ENCODE data around the gene EHD1. TPM values are rescaled to one million over a fixed set of nuclear protein-coding genes. Genes with fewer than 3 reads are reported as not detected.

EHD1 gene
- total and polyA plus RNA-seq, 2 experiments from 2014 or later, result 55.2 to 90.2 TPM

DNA sequence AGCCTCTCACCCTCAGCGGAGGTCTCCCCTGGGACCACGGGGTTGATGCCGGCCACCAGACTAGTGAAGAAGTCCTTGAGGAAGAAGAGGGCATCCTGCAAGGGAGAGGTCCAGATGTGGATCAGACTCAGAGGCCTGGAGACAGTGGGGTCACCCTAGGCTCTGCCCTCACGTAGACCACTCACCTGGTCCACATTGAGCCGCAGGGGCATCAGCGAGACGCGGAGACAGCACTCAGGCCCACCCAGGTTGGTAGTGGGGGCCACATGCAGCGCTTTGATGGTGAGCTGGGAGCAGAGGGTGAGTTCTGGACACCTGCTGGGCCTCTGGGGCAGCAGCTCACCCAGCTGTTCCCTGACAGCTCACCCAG lies 19.6 kb upstream of the EHD1 start:
- in situ Hi-C loops (cut with MboI), result no loop called here
- Histone ChIP-seq H3K4me3 (no peak overlapping the region), H3K4me2 (ENCODE audit: unreplicated experiment) (no peak overlapping the region), H3F3A (ENCODE audit: insufficient read depth) (no peaks in the 10 kb centered on the region), H2AFZ (no peak overlapping the region), H3K79me2 (ENCODE audit: insufficient read depth) (no peaks in the 10 kb centered on the region), H4K20me1 (ENCODE audit: insufficient read depth) (no peaks in the 10 kb centered on the region), H3K27ac (no peak overlapping the region), H3K9me3 (ENCODE audit: low read depth) (no peaks in the 10 kb centered on the region), H3K36me3 (ENCODE audit: low read depth) (no peaks in the 10 kb centered on the region; the same call in 1 of the 2 replicates), H3K27me3 (replicated peaks; ENCODE audit: insufficient read depth) (no peaks in the 10 kb centered on the region), H3K9ac (no peak overlapping the region), H3K4me1 (ENCODE audit: insufficient read depth) (no peaks in the 10 kb centered on the region), H3K9me2 (ENCODE audit: insufficient read depth) (no peaks in the 10 kb centered on the region)
- 97 to 99% methylated on average over 9 of the region's 9 CpGs for WGBS, 2 experiments (ENCODE audit: low coverage in 1 of 2, low lambda C conversion rate in 2 of 2, missing lambda C conversion rate in 2 of 2)
- TF ChIP-seq EZH2phosphoT487 (IDR thresholded peaks at IDR 0.05; ENCODE audit: insufficient read depth, low read depth) (no peak), EZH2 (IDR thresholded peaks at IDR 0.05; ENCODE audit: insufficient read depth, poor library complexity, severe bottlenecking) (no peak)
- DNase-seq, result no peak

- in situ Hi-C loops (cut with MboI), result no loop called here
- no peak for TF ChIP-seq EZH2 (IDR thresholded peaks at IDR 0.05; ENCODE audit: insufficient read depth, poor library complexity, severe bottlenecking)
- TF ChIP-seq EZH2phosphoT487 (IDR thresholded peaks at IDR 0.05; ENCODE audit: insufficient read depth, low read depth), result no peak
- H3K9me3 ChIP-seq (ENCODE audit: low read depth), result no peaks in the 10 kb centered on the region
- no peak overlapping the region for H3K4me3 ChIP-seq
- H3K4me1 ChIP-seq (ENCODE audit: insufficient read depth), result no peaks in the 10 kb centered on the region
- H2AFZ ChIP-seq, result no peak overlapping the region
- WGBS, 2 experiments (ENCODE audit: low coverage in 1 of 2, low lambda C conversion rate in 2 of 2, missing lambda C conversion rate in 2 of 2), result 81 to 90% methylated on average over 16 to 19 of the region's 19 CpGs
- H3K9me2 ChIP-seq (ENCODE audit: insufficient read depth), result no peaks in the 10 kb centered on the region
- no peaks in the 10 kb centered on the region for H3K27me3 ChIP-seq (replicated peaks; ENCODE audit: insufficient read depth)
- H3K4me2 ChIP-seq (ENCODE audit: unreplicated experiment), result no peak overlapping the region
- DNase-seq, result no peak
- no peaks in the 10 kb centered on the region; the same call in 1 of the 2 replicates for H3K36me3 ChIP-seq (ENCODE audit: low read depth)
- no peak overlapping the region for H3K9ac ChIP-seq
- H3K79me2 ChIP-seq (ENCODE audit: insufficient read depth), result no peaks in the 10 kb centered on the region
- H4K20me1 ChIP-seq (ENCODE audit: insufficient read depth), result no peaks in the 10 kb centered on the region
- H3K27ac ChIP-seq, result no peak overlapping the region
- no peaks in the 10 kb centered on the region for H3F3A ChIP-seq (ENCODE audit: insufficient read depth)
These were observed 19.1 kb upstream of the EHD1 start for GRCh38 chr11:64897381-64898075.

DNA sequence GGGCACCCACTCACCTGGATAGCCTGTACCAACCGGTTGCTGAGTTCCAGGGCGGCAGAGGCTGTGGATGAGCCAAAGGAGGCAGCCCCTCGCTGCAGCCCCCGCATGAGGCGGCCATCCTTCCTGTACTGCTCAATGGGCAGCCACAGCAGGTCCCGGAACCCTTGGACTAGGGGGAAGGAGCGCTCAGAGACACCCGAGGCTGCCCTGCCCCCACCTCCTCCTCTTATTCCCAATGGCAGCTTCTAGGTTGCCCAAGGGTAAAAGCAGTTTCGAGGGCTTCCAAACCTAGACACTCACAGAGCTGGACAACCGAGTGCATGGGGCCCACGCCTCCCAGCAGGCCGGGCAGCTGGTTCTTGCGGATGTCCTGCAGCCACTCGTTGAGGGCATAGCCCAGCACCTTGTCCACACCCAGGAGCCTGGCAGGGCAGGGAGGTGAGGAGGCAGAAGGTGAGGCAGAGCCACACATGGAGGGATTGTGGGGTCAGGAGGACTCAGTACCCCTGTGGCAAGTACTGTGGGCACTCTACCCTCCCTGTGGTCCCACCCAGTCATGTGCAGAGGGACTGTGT lies 18.1 kb upstream of the EHD1 start:
- 90 to 91% methylated on average over 14 of the region's 14 CpGs for WGBS, 2 experiments (ENCODE audit: low coverage in 1 of 2, low lambda C conversion rate in 2 of 2, missing lambda C conversion rate in 2 of 2)
- in situ Hi-C loops (cut with MboI), result no loop called here
- H3K27ac ChIP-seq, result no peak overlapping the region
- H3K9me3 ChIP-seq (ENCODE audit: low read depth), result no peaks in the 10 kb centered on the region
- H3F3A ChIP-seq (ENCODE audit: insufficient read depth), result no peaks in the 10 kb centered on the region
- H3K79me2 ChIP-seq (ENCODE audit: insufficient read depth), result no peaks in the 10 kb centered on the region
- H4K20me1 ChIP-seq (ENCODE audit: insufficient read depth), result no peaks in the 10 kb centered on the region
- H3K4me1 ChIP-seq (ENCODE audit: insufficient read depth), result no peaks in the 10 kb centered on the region
- H3K27me3 ChIP-seq (replicated peaks; ENCODE audit: insufficient read depth), result no peaks in the 10 kb centered on the region
- no peak overlapping the region for H3K4me3 ChIP-seq
- H2AFZ ChIP-seq, result no peak overlapping the region
- H3K9me2 ChIP-seq (ENCODE audit: insufficient read depth), result no peaks in the 10 kb centered on the region
- TF ChIP-seq EZH2 (IDR thresholded peaks at IDR 0.05; ENCODE audit: insufficient read depth, poor library complexity, severe bottlenecking), result no peak
- TF ChIP-seq EZH2phosphoT487 (IDR thresholded peaks at IDR 0.05; ENCODE audit: insufficient read depth, low read depth), result no peak
- no peak for DNase-seq
- no peak overlapping the region for H3K9ac ChIP-seq
- no peaks in the 10 kb centered on the region; the same call in 1 of the 2 replicates for H3K36me3 ChIP-seq (ENCODE audit: low read depth)
- no peak overlapping the region for H3K4me2 ChIP-seq (ENCODE audit: unreplicated experiment)

- no peak for DNase-seq
- H3K36me3 ChIP-seq (ENCODE audit: low read depth), result no peaks in the 10 kb centered on the region; the same call in 1 of the 2 replicates
- no peak overlapping the region for H3K27ac ChIP-seq
- H3K79me2 ChIP-seq (ENCODE audit: insufficient read depth), result no peaks in the 10 kb centered on the region
- no peak overlapping the region for H3K4me3 ChIP-seq
- TF ChIP-seq EZH2phosphoT487 (IDR thresholded peaks at IDR 0.05; ENCODE audit: insufficient read depth, low read depth) (no peak), EZH2 (IDR thresholded peaks at IDR 0.05; ENCODE audit: insufficient read depth, poor library complexity, severe bottlenecking) (no peak)
- no peaks in the 10 kb centered on the region for H4K20me1 ChIP-seq (ENCODE audit: insufficient read depth)
- no peaks in the 10 kb centered on the region for H3K9me2 ChIP-seq (ENCODE audit: insufficient read depth)
- H3F3A ChIP-seq (ENCODE audit: insufficient read depth), result no peaks in the 10 kb centered on the region
- no peak overlapping the region for H3K4me2 ChIP-seq (ENCODE audit: unreplicated experiment)
- no peaks in the 10 kb centered on the region for H3K4me1 ChIP-seq (ENCODE audit: insufficient read depth)
- H3K27me3 ChIP-seq (replicated peaks; ENCODE audit: insufficient read depth), result no peaks in the 10 kb centered on the region
- WGBS, 2 experiments (ENCODE audit: low coverage in 1 of 2, low lambda C conversion rate in 2 of 2, missing lambda C conversion rate in 2 of 2), result 78% methylated on average over 24 to 33 of the region's 39 CpGs
- H2AFZ ChIP-seq, result no peak overlapping the region
- H3K9me3 ChIP-seq (ENCODE audit: low read depth), result no peaks in the 10 kb centered on the region
- H3K9ac ChIP-seq, result no peak overlapping the region
- in situ Hi-C loops (cut with MboI), result no loop called here
These were observed 16.5 kb upstream of the EHD1 start for GRCh38 chr11:64894812-64895452.

All from GM23248 (cell line).